Right cardiac atrium (tissue), 5 donors: ENCODE data around the gene RHOT2. TPM values are rescaled to one million over a fixed set of nuclear protein-coding genes. Genes with fewer than 3 reads are reported as not detected.

ENCODE experiments used
- ATAC-seq, 2 donors: fragments of 200-7000 bp; cut with Tn5 transposase; one replicate each; pipeline versions ENCODE4 v1.8.0 to v1.9.1; 2020; ENCODE audit warnings: moderate library complexity in 2 of 2, mild to moderate bottlenecking in 1 of 2
- DNase-seq, 3 donors: peaks; one replicate each; pipeline ENCODE4 v3.0.0-alpha.2; 2020
- H3K27ac ChIP-seq: one replicate; pipeline ENCODE4 v1.5.1; 2013; ENCODE audit warnings: mild to moderate bottlenecking, low read length, control low read depth, moderate library complexity
- H3K27me3 ChIP-seq: one replicate; pipeline ENCODE4 v1.6.1; 2013; ENCODE audit not compliant: control insufficient read depth, insufficient read depth
- H3K4me1 ChIP-seq: one replicate; pipeline ENCODE4 v1.6.1; 2013; ENCODE audit warnings: low read length; ENCODE audit not compliant: control insufficient read depth, insufficient read depth
- H3K4me3 ChIP-seq: one replicate; pipeline ENCODE4 v1.5.1; 2013; ENCODE audit warnings: low read length, control low read depth
- H3K9me3 ChIP-seq: one replicate; pipeline ENCODE4 v1.6.1; 2013; ENCODE audit warnings: low read length; ENCODE audit not compliant: control insufficient read depth
- WGBS: extraction: QIAGEN DNeasy Blood & Tissue Kit; methylation state at CpG from one replicate; pipeline ENCODE4 v1.1.7; 2013; 5-methylcytosine and 5-hydroxymethylcytosine counted together
- intact Hi-C, 4 donors: fragments of 100-400 bp; cut with DNase I; formaldehyde crosslinking; loops; one replicate each; pipeline versions ENCODE4 v1.11.0 to v1.14.0; 2022 to 2023
- polyA plus RNA-seq: library from polyadenylated mRNA; stranded (reverse); fragments of 200-250 nt; gene quantifications from one replicate; pipeline ENCODE4 v1.2.3, GENCODE V29; 2013
- total RNA-seq, 4 donors: library from RNA; stranded (reverse); fragmentation: NEBNext Ultra II Directional; extraction: Animal tissue kit (Norgen Biotek cat#: 25700); gene quantifications; one replicate each; pipeline ENCODE4 v1.2.1, GENCODE V29; 2021
- donor health status: healthy with polysubstance abuse.
- donor health status: DM: no; HTN: yes; CAD: no.
- donor health status: DM: no; HTN: no; CAD: no.
- donor health status: DM: no; HTN: yes; CAD: no; lungs with severe emphysema.
- donor health status: DM: yes; HTN: yes; CAD: no.

The RHOT2 gene
- total and polyA plus RNA-seq, 5 donors, result 84.3 to 104 (median 92.1) TPM

- H3K4me3 ChIP-seq, result peak overlapping the region; percentile 57
- intact Hi-C loops, result no loop called here
- no peaks in the 10 kb centered on the region for H3K9me3 ChIP-seq
- DNase-seq, result peak in 1 of 3 donors; percentile 65
- WGBS, result 85% methylated on average over 51 of the region's 51 CpGs
- H3K27ac ChIP-seq, result no peak overlapping the region
- H3K27me3 ChIP-seq, result no peaks in the 10 kb centered on the region
- ATAC-seq, result no peak
- peaks cover 5% of the 10 kb centered on the region for H3K4me1 ChIP-seq
Measured at GRCh38 chr16:721765-722540, 54.0 kb downstream of the RHOT2 start.

GRCh38 chr16:722835-723633 lies 55.1 kb downstream of the RHOT2 start:
- H3K27me3 ChIP-seq, result no peaks in the 10 kb centered on the region
- WGBS, result 86% methylated on average over 24 of the region's 24 CpGs
- H3K27ac ChIP-seq, result no peak overlapping the region
- no peak overlapping the region for H3K4me3 ChIP-seq
- intact Hi-C loops, result no loop called here
- peaks cover 5% of the 10 kb centered on the region for H3K4me1 ChIP-seq
- DNase-seq (peak in 1 of 3 donors; percentile 55), ATAC-seq (no peak)
- no peaks in the 10 kb centered on the region for H3K9me3 ChIP-seq

- Histone ChIP-seq H3K4me3 (no peak overlapping the region), H3K27me3 (no peaks in the 10 kb centered on the region), H3K4me1 (peaks cover 5% of the 10 kb centered on the region), H3K9me3 (no peaks in the 10 kb centered on the region), H3K27ac (no peak overlapping the region)
- WGBS, result 86% methylated on average over 9 of the region's 9 CpGs
- intact Hi-C loops, result no loop called here
- ATAC-seq, result no peak
- peak in 1 of 3 donors; percentile 45 for DNase-seq
Measured at GRCh38 chr16:723695-724094, 55.8 kb downstream of the RHOT2 start.

Other genes starting within 250 kb of the RHOT2 start
- 10 to 100 TPM; 32.2 to 44.6 (median 38.4) TPM for gene RAB11FIP3, start 242.5 kb upstream of the RHOT2 start, total RNA-seq
- 25.1 TPM for gene RAB11FIP3, start 242.5 kb upstream of the RHOT2 start, polyA plus RNA-seq
- gene CAPN15, start 140.4 kb upstream of the RHOT2 start, total RNA-seq, result 10 to 100 TPM; 15.4 to 22.1 (median 19.6) TPM
- 16.9 TPM for gene CAPN15, start 140.4 kb upstream of the RHOT2 start, polyA plus RNA-seq
- gene PRR35, start 107.7 kb upstream of the RHOT2 start, total RNA-seq, result not detected
- not detected for gene PRR35, start 107.7 kb upstream of the RHOT2 start, polyA plus RNA-seq
- under 1 TPM; 0.22 to 0.62 (median 0.54) TPM for gene NHLRC4, start 101.1 kb upstream of the RHOT2 start, total RNA-seq
- 0.84 TPM for gene NHLRC4, start 101.1 kb upstream of the RHOT2 start, polyA plus RNA-seq
- gene PIGQ, start 98.2 kb upstream of the RHOT2 start, total RNA-seq, result 10 to 100 TPM; 19.8 to 23.0 (median 21.6) TPM
- 22.9 TPM for gene PIGQ, start 98.2 kb upstream of the RHOT2 start, polyA plus RNA-seq
- gene RAB40C, start 78.1 kb upstream of the RHOT2 start, total RNA-seq, result 10 to 100 TPM; 10.9 to 13.4 (median 11.9) TPM
- 13.4 TPM for gene RAB40C, start 78.1 kb upstream of the RHOT2 start, polyA plus RNA-seq
- under 1 TPM; 0.15 to 0.70 (median 0.20) TPM for gene WFIKKN1, start 37.1 kb upstream of the RHOT2 start, total RNA-seq
- gene WFIKKN1, start 37.1 kb upstream of the RHOT2 start, polyA plus RNA-seq, result 0.29 TPM
- 10 to 100 TPM; 55.4 to 60.3 (median 56.6) TPM for gene METTL26, start 31.8 kb upstream of the RHOT2 start, total RNA-seq
- gene METTL26, start 31.8 kb upstream of the RHOT2 start, polyA plus RNA-seq, result 128 TPM
- 100 to 1,000 TPM in 1 of 4 donors, 10 to 100 TPM in 3; 71.2 to 121 (median 85.6) TPM for gene MCRIP2, start 26.3 kb upstream of the RHOT2 start, total RNA-seq
- gene MCRIP2, start 26.3 kb upstream of the RHOT2 start, polyA plus RNA-seq, result 141 TPM
- 10 to 100 TPM; 10.5 to 13.7 (median 12.0) TPM for gene WDR90, start 18.8 kb upstream of the RHOT2 start, total RNA-seq
- gene WDR90, start 18.8 kb upstream of the RHOT2 start, polyA plus RNA-seq, result 8.1 TPM
- gene RHBDL1, start 7.5 kb downstream of the RHOT2 start, total RNA-seq, result 1 to 10 TPM in 3 of 4 donors, under 1 TPM in 1; 0.89 to 2.9 (median 1.7) TPM
- gene RHBDL1, start 7.5 kb downstream of the RHOT2 start, polyA plus RNA-seq, result 2.3 TPM
- gene STUB1, start 12.3 kb downstream of the RHOT2 start, total RNA-seq, result 100 to 1,000 TPM; 114 to 121 (median 119) TPM
- 126 TPM for gene STUB1, start 12.3 kb downstream of the RHOT2 start, polyA plus RNA-seq
- 10 to 100 TPM; 52.0 to 55.7 (median 54.6) TPM for gene JMJD8, start 16.2 kb downstream of the RHOT2 start, total RNA-seq
- 49.7 TPM for gene JMJD8, start 16.2 kb downstream of the RHOT2 start, polyA plus RNA-seq
- 1 to 10 TPM; 7.1 to 9.0 (median 8.2) TPM for gene WDR24, start 22.3 kb downstream of the RHOT2 start, total RNA-seq
- gene WDR24, start 22.3 kb downstream of the RHOT2 start, polyA plus RNA-seq, result 6.3 TPM
- gene FBXL16, start 37.7 kb downstream of the RHOT2 start, total RNA-seq, result under 1 TPM; 0.19 to 0.38 (median 0.28) TPM
- gene FBXL16, start 37.7 kb downstream of the RHOT2 start, polyA plus RNA-seq, result 0.34 TPM
- gene METRN, start 47.0 kb downstream of the RHOT2 start, total RNA-seq, result 10 to 100 TPM; 65.2 to 75.0 (median 69.4) TPM
- 68.2 TPM for gene METRN, start 47.0 kb downstream of the RHOT2 start, polyA plus RNA-seq
- 10 to 100 TPM; 25.7 to 38.8 (median 33.2) TPM for gene ANTKMT, start 53.0 kb downstream of the RHOT2 start, total RNA-seq
- 37.6 TPM for gene ANTKMT, start 53.0 kb downstream of the RHOT2 start, polyA plus RNA-seq
- under 1 TPM in 3 of 4 donors, not detected in 1; 0.36 to 0.97 (median 0.40) TPM for gene CCDC78, start 58.3 kb downstream of the RHOT2 start, total RNA-seq
- 0.48 TPM for gene CCDC78, start 58.3 kb downstream of the RHOT2 start, polyA plus RNA-seq
- gene HAGHL, start 59.0 kb downstream of the RHOT2 start, total RNA-seq, result 10 to 100 TPM in 3 of 4 donors, 1 to 10 TPM in 1; 7.5 to 15.3 (median 12.0) TPM
- 21.0 TPM for gene HAGHL, start 59.0 kb downstream of the RHOT2 start, polyA plus RNA-seq
- gene CIAO3, start 72.9 kb downstream of the RHOT2 start, total RNA-seq, result 10 to 100 TPM; 21.5 to 31.3 (median 23.4) TPM
- 28.2 TPM for gene CIAO3, start 72.9 kb downstream of the RHOT2 start, polyA plus RNA-seq
- gene MSLN, start 92.6 kb downstream of the RHOT2 start, total RNA-seq, result 1 to 10 TPM in 2 of 4 donors, under 1 TPM in 1, not detected in 1; 0.92 to 3.1 (median 1.0) TPM
- not detected for gene MSLN, start 92.6 kb downstream of the RHOT2 start, polyA plus RNA-seq
- 10 to 100 TPM in 2 of 4 donors, 1 to 10 TPM in 2; 9.3 to 11.8 (median 9.9) TPM for gene RPUSD1, start 120.2 kb downstream of the RHOT2 start, total RNA-seq
- gene RPUSD1, start 120.2 kb downstream of the RHOT2 start, polyA plus RNA-seq, result 11.5 TPM
- 1 to 10 TPM; 4.0 to 6.9 (median 4.9) TPM for gene CHTF18, start 120.5 kb downstream of the RHOT2 start, total RNA-seq
- 3.4 TPM for gene CHTF18, start 120.5 kb downstream of the RHOT2 start, polyA plus RNA-seq
- not detected for gene GNG13, start 132.6 kb downstream of the RHOT2 start, total RNA-seq
- gene GNG13, start 132.6 kb downstream of the RHOT2 start, polyA plus RNA-seq, result not detected